Osteocyte (in vitro differentiated cells): ENCODE measurements around the gene VANGL1. TPM values are rescaled to one million over a fixed set of nuclear protein-coding genes. Genes with fewer than 3 reads are reported as not detected.

ENCODE experiments used
- DNase-seq: peaks from one replicate; pipeline ENCODE4 v3.0.0; 2021; ENCODE audit warnings: mixed read lengths; ENCODE audit not compliant: unreplicated experiment; ENCODE audit errors: extremely low spot score
- H3K27ac Mint-ChIP-seq: one replicate; pipeline ENCODE4 v1.8.0; 2021; ENCODE audit warnings: mild to moderate bottlenecking, mixed read lengths; ENCODE audit not compliant: unreplicated experiment
- H3K27me3 Mint-ChIP-seq: one replicate; pipeline ENCODE4 v1.8.0; 2021; ENCODE audit warnings: mixed read lengths; ENCODE audit not compliant: unreplicated experiment
- H3K36me3 Mint-ChIP-seq: one replicate; pipeline ENCODE4 v1.8.0; 2021; ENCODE audit warnings: mixed read lengths; ENCODE audit not compliant: unreplicated experiment
- H3K4me1 Mint-ChIP-seq: one replicate; pipeline ENCODE4 v1.8.0; 2021; ENCODE audit warnings: mixed read lengths; ENCODE audit not compliant: unreplicated experiment
- H3K4me3 Mint-ChIP-seq: one replicate; pipeline ENCODE4 v1.8.0; 2021; ENCODE audit warnings: mild to moderate bottlenecking, moderate library complexity, mixed read lengths; ENCODE audit not compliant: unreplicated experiment
- H3K9me3 Mint-ChIP-seq: one replicate; pipeline ENCODE4 v1.8.0; 2021; ENCODE audit warnings: mixed read lengths; ENCODE audit not compliant: unreplicated experiment
- total RNA-seq: library from RNA; stranded (reverse); gene quantifications from 2 replicates; pipeline ENCODE4 v1.2.1, GENCODE V29; 2021
- TF ChIP-seq, protein P1 (sequence below): fragments of 200-600 bp; sonication (generic); IDR thresholded peaks from 2 replicates; pipeline ENCODE4 v1.5.0; 2021; ENCODE audit warnings: antibody characterized with exemption, mild to moderate bottlenecking, moderate library complexity

Gene VANGL1
- total RNA-seq, 1 donor from 2014 or later = 16.2 TPM

- DNase-seq = no peak
- Mint-ChIP-seq H3K27ac (no peak overlapping the region), H3K9me3 (no peaks in the 10 kb centered on the region), H3K4me3 (no peak overlapping the region), H3K27me3 (no peaks in the 10 kb centered on the region), H3K4me1 (peaks cover 46% of the 10 kb centered on the region), H3K36me3 (peaks cover 18% of the 10 kb centered on the region)
- TF ChIP-seq, protein P1, sequence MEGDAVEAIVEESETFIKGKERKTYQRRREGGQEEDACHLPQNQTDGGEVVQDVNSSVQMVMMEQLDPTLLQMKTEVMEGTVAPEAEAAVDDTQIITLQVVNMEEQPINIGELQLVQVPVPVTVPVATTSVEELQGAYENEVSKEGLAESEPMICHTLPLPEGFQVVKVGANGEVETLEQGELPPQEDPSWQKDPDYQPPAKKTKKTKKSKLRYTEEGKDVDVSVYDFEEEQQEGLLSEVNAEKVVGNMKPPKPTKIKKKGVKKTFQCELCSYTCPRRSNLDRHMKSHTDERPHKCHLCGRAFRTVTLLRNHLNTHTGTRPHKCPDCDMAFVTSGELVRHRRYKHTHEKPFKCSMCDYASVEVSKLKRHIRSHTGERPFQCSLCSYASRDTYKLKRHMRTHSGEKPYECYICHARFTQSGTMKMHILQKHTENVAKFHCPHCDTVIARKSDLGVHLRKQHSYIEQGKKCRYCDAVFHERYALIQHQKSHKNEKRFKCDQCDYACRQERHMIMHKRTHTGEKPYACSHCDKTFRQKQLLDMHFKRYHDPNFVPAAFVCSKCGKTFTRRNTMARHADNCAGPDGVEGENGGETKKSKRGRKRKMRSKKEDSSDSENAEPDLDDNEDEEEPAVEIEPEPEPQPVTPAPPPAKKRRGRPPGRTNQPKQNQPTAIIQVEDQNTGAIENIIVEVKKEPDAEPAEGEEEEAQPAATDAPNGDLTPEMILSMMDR = no peak
Measured at GRCh38 chr1:115654125-115654524, 12.4 kb downstream of the VANGL1 start.

DNA sequence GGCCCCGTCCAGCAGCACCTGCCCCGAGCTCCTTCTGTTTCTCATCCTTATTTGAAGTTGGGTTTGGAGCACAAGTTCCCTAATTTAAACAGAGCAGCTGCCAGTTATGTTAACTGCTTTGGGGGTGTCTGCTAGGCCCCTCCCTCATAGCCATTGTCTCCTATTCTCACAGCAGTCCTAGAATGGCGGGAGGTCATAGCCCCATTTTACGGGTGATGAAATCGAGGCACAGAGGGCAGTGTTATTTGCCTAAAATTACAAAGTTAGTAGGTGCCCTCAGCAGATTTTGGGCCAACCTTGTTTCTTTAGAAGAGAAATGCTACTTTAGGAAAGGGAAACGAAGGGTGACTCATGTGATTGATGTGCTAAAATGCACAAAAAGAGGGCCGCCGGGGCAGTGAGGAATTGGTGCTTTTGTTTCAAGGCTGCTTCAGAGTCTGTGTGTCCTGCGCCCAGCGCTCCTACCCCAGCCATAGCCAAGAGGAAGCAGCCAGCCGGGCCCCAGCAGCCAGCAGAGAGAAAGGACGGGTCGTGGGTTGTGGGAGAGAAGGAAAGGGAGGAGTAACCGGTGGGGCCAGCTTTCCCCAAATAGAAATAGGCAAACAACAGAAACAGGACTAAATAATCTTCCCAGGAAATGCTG is 13.0 kb downstream of the VANGL1 start:
- H3K27ac Mint-ChIP-seq = peak overlapping the region; percentile 46
- TF ChIP-seq, protein P1 = no peak
- H3K4me1 Mint-ChIP-seq = peaks cover 40% of the 10 kb centered on the region
- no peak overlapping the region for H3K4me3 Mint-ChIP-seq
- no peaks in the 10 kb centered on the region for H3K27me3 Mint-ChIP-seq
- H3K36me3 Mint-ChIP-seq = peaks cover 22% of the 10 kb centered on the region
- no peaks in the 10 kb centered on the region for H3K9me3 Mint-ChIP-seq
- no peak for DNase-seq

- DNase-seq = no peak
- Mint-ChIP-seq H3K4me1 (peaks cover 35% of the 10 kb centered on the region), H3K27ac (no peak overlapping the region), H3K27me3 (no peaks in the 10 kb centered on the region), H3K9me3 (no peaks in the 10 kb centered on the region), H3K4me3 (no peak overlapping the region), H3K36me3 (peaks cover 24% of the 10 kb centered on the region)
- TF ChIP-seq, protein P1 = no peak
Measured at GRCh38 chr1:115655306-115655663, 13.5 kb downstream of the VANGL1 start.

DNA sequence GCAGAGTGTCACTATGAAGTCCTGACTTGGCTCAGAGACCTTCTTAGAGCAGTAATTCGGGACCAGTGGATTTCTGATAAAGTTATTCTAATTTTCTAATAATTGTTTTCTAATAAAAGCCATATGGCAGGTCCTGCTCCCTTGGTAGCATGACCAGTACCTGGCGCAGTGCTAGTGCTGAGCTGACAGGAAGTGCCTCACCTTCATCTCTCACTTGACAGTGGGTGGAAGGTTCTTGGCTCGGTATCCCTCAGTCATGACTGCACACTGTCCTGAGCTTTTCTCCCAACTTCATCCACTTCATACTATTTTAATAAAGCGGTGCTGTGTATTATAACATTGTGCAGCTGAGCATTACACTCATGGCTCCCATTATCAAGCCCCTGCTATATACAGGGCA is 14.1 kb downstream of the VANGL1 start:
- Mint-ChIP-seq H3K9me3 (no peaks in the 10 kb centered on the region), H3K4me1 (peaks cover 30% of the 10 kb centered on the region), H3K4me3 (no peak overlapping the region), H3K27ac (no peak overlapping the region), H3K36me3 (peaks cover 24% of the 10 kb centered on the region), H3K27me3 (no peaks in the 10 kb centered on the region)
- TF ChIP-seq, protein P1 = no peak
- DNase-seq = no peak

DNA sequence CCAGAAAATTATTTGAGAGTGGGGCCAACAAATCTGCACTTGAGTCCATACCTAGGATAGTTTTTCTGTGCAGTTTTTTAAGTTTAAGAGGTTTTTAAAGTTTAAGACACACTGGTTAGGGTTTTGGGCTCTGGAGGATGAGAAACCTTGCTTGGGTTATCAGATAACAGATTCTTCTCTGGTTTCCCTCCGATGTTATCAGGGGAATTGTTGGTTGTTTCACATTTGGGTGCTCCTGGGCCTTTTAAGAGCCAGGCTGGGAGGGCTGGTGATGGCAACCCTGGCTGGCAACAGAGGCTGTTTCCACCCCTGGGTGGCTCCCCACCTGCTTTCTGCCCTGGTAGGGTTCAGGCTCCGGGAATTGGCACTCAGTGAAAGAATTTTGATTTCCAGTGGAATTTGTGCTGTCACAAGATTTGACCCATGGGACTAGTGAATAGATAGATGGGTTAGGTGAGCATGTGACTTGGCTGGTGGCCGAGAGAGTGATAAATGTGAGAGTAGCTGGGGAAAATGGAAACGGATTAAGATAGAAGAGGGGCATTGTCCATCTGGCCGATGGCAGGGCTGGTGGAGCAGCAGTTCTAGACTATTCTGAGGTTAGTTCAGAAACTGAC is 14.8 kb downstream of the VANGL1 start:
- H3K4me1 Mint-ChIP-seq = peaks cover 25% of the 10 kb centered on the region
- no peak overlapping the region for H3K27ac Mint-ChIP-seq
- TF ChIP-seq, protein P1 = no peak
- no peak overlapping the region for H3K4me3 Mint-ChIP-seq
- H3K27me3 Mint-ChIP-seq = no peaks in the 10 kb centered on the region
- no peak for DNase-seq
- no peaks in the 10 kb centered on the region for H3K9me3 Mint-ChIP-seq
- H3K36me3 Mint-ChIP-seq = peaks cover 24% of the 10 kb centered on the region
